ENCODE data around the gene ATMIN. TPM values are rescaled to one million over a fixed set of nuclear protein-coding genes. Genes with fewer than 3 reads are reported as not detected.

The ATMIN gene
- total RNA-seq, 1 experiment from 2014 or later = 54.5 TPM

DNA sequence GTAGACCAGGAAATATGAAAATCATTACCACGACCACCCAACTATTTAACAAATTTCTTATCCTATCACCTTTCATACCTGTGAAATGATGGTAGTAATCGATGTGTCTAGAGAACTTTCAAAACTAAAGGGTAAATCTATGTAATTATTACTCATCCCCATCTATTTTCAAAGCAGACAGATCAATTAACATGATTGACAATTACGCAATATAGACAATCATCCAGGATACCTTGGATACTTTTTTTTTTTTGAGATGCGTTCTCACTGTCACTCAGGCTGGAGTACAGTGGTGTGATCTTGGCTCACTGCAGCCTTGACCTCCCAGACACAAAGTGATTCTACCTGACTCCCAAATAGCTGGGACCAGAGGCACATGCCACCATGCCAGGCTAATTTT lies 45.4 kb downstream of the ATMIN start:
- DNase-seq = no peak
- Mint-ChIP-seq H3K36me3 (ENCODE audit: insufficient read depth, unreplicated experiment) (peaks cover 19% of the 10 kb centered on the region), H3K4me3 (ENCODE audit: unreplicated experiment) (no peak overlapping the region), H3K9me3 (ENCODE audit: unreplicated experiment) (no peaks in the 10 kb centered on the region), H3K27me3 (ENCODE audit: insufficient read depth, unreplicated experiment) (no peaks in the 10 kb centered on the region), H3K4me1 (ENCODE audit: low read depth, unreplicated experiment) (no peaks in the 10 kb centered on the region), H3K27ac (ENCODE audit: unreplicated experiment) (no peak overlapping the region)
- H3K4me3 ChIP-seq (ENCODE audit: low read depth, low read length) = no peak overlapping the region
- CTCF ChIA-PET = no interaction called here
- TF ChIP-seq, protein P1, sequence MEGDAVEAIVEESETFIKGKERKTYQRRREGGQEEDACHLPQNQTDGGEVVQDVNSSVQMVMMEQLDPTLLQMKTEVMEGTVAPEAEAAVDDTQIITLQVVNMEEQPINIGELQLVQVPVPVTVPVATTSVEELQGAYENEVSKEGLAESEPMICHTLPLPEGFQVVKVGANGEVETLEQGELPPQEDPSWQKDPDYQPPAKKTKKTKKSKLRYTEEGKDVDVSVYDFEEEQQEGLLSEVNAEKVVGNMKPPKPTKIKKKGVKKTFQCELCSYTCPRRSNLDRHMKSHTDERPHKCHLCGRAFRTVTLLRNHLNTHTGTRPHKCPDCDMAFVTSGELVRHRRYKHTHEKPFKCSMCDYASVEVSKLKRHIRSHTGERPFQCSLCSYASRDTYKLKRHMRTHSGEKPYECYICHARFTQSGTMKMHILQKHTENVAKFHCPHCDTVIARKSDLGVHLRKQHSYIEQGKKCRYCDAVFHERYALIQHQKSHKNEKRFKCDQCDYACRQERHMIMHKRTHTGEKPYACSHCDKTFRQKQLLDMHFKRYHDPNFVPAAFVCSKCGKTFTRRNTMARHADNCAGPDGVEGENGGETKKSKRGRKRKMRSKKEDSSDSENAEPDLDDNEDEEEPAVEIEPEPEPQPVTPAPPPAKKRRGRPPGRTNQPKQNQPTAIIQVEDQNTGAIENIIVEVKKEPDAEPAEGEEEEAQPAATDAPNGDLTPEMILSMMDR (IDR thresholded peaks at IDR 0.05; ENCODE audit: insufficient read depth in 1 of 2, low read depth in 1 of 2, low read length in 1 of 2, severe bottlenecking in 1 of 2, unreplicated experiment in 1 of 2) = no peak
- POLR2A ChIA-PET = no interaction called here
- no peaks in the 10 kb centered on the region for H3K27me3 ChIP-seq (replicated peaks; ENCODE audit: control insufficient read depth, insufficient read depth, low read length)
- no TSS peak for BruUV-seq (replicated peaks)
- no peaks in the 10 kb centered on the region for H3K36me3 ChIP-seq (ENCODE audit: control insufficient read depth, insufficient read depth, low read length)
- no peaks in the 10 kb centered on the region for H3K9me3 ChIP-seq
- peaks cover 7% of the 10 kb centered on the region; the same call in 1 of the 2 replicates for H3K4me1 ChIP-seq
- intact Hi-C loops (cut with micrococcal nuclease; ENCODE audit: unreplicated experiment) = no loop called here

DNA sequence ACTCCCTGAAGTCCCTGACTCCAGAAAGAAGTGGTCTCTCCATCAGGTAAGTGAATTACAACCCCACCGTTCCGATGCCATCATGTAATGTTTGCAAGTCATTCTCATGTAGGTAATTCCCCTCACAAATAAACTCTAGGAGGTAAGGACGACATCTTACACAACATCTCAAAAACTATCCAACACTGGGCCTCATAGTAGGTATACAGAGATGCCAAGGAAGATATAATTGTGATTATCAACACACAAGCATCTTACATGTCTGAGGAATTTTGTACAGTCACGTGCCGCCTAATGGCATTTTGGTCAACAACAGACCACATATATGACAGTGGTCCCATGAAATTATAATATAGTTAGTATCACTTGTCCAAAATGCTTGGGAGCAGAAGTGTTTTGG lies 53.2 kb downstream of the ATMIN start:
- Histone ChIP-seq H3K36me3 (ENCODE audit: control insufficient read depth, insufficient read depth, low read length) (no peaks in the 10 kb centered on the region), H3K4me1 (no peaks in the 10 kb centered on the region), H3K4me3 (ENCODE audit: low read depth, low read length) (no peak overlapping the region), H3K27me3 (replicated peaks; ENCODE audit: control insufficient read depth, insufficient read depth, low read length) (no peaks in the 10 kb centered on the region), H3K9me3 (no peaks in the 10 kb centered on the region)
- ChIA-PET POLR2A (no interaction called here), CTCF (no interaction called here)
- no peaks in the 10 kb centered on the region for H3K9me3 Mint-ChIP-seq (ENCODE audit: unreplicated experiment)
- H3K4me3 Mint-ChIP-seq (ENCODE audit: unreplicated experiment) = no peak overlapping the region
- H3K4me1 Mint-ChIP-seq (ENCODE audit: low read depth, unreplicated experiment) = no peaks in the 10 kb centered on the region
- intact Hi-C loops (cut with micrococcal nuclease; ENCODE audit: unreplicated experiment) = no loop called here
- no peak overlapping the region for H3K27ac Mint-ChIP-seq (ENCODE audit: unreplicated experiment)
- H3K36me3 Mint-ChIP-seq (ENCODE audit: insufficient read depth, unreplicated experiment) = peaks cover 25% of the 10 kb centered on the region
- no peak for DNase-seq
- BruUV-seq (replicated peaks) = no TSS peak
- TF ChIP-seq, protein P1 (IDR thresholded peaks at IDR 0.05; ENCODE audit: insufficient read depth in 1 of 2, low read depth in 1 of 2, low read length in 1 of 2, severe bottlenecking in 1 of 2, unreplicated experiment in 1 of 2) = no peak
- no peaks in the 10 kb centered on the region for H3K27me3 Mint-ChIP-seq (ENCODE audit: insufficient read depth, unreplicated experiment)

DNA sequence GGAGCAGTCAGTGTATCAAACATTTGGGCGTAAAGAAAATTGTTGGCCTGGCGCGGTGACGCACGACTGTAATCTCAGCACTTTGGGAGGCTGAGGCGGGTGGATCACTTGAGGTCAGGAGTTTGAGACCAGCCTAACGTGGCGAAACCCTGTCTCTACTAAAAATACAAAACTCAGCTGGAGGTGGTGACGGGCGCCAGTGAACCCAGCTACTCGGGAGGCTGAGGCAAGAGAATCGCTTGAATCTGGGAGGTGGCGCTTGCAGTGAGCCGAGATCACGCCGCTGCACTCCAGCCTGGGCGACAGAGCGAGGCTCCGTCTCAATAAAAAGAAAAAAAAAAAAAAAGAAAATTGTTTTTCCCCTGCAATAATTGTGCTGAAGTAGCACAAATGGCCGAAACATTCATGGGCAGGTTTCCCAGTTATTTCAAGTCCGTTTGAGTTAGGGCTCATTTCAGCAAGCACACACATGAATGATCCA lies 59.2 kb downstream of the ATMIN start:
- H3K36me3 ChIP-seq (ENCODE audit: control insufficient read depth, insufficient read depth, low read length) = no peaks in the 10 kb centered on the region
- peak overlapping the region; percentile 73 for H3K4me3 Mint-ChIP-seq (ENCODE audit: unreplicated experiment)
- ChIA-PET CTCF (no interaction called here), POLR2A (interaction anchor here (1.8 kb wide), 1 partner anchor 18 kb away, joined by 6 read pairs; the partner anchor contains the start of gene C16orf46)
- H3K9me3 Mint-ChIP-seq (ENCODE audit: unreplicated experiment) = no peaks in the 10 kb centered on the region
- peak overlapping the region; percentile 97 for H3K4me3 ChIP-seq (ENCODE audit: low read depth, low read length)
- H3K4me1 ChIP-seq = 0 out of 2 replicates have a peak, but pooled peaks cover 3% of the 10 kb centered on the region
- BruUV-seq (replicated peaks) = no TSS peak
- no peaks in the 10 kb centered on the region for H3K9me3 ChIP-seq
- no peak for DNase-seq
- H3K27ac Mint-ChIP-seq (ENCODE audit: unreplicated experiment) = peak overlapping the region; percentile 61
- H3K36me3 Mint-ChIP-seq (ENCODE audit: insufficient read depth, unreplicated experiment) = peaks cover 15% of the 10 kb centered on the region
- peaks cover 7% of the 10 kb centered on the region for H3K4me1 Mint-ChIP-seq (ENCODE audit: low read depth, unreplicated experiment)
- no peaks in the 10 kb centered on the region for H3K27me3 Mint-ChIP-seq (ENCODE audit: insufficient read depth, unreplicated experiment)
- H3K27me3 ChIP-seq (replicated peaks; ENCODE audit: control insufficient read depth, insufficient read depth, low read length) = no peaks in the 10 kb centered on the region
- intact Hi-C loops (cut with micrococcal nuclease; ENCODE audit: unreplicated experiment) = loop anchor here (5.0 to 10.0 kb wide), 2 partner anchors 47 to 220 kb away; partner anchors contain the start of gene GAN
- TF ChIP-seq, protein P1 (IDR thresholded peaks at IDR 0.05; ENCODE audit: insufficient read depth in 1 of 2, low read depth in 1 of 2, low read length in 1 of 2, severe bottlenecking in 1 of 2, unreplicated experiment in 1 of 2) = no peak

Data from Caco-2 (cell line).